ENCODE results near the gene CEP20. TPM values are rescaled to one million over a fixed set of nuclear protein-coding genes. Genes with fewer than 3 reads are reported as not detected.

The CEP20 gene
- polyA plus RNA-seq, 1 donor = 20.9 TPM

GRCh38 chr16:15898654-15899053 lies 10.3 kb upstream of the CEP20 start:
- DNase-seq (ENCODE audit: low read depth) = no peak

GRCh38 chr16:15897834-15898254 lies 9.4 kb upstream of the CEP20 start:
- DNase-seq (ENCODE audit: low read depth) = no peak

- DNase-seq (ENCODE audit: low read depth) = no peak
Observed at GRCh38 chr16:15897121-15897780, 8.8 kb upstream of the CEP20 start.

- DNase-seq (ENCODE audit: low read depth) = no peak
Observed at GRCh38 chr16:15894571-15895374, 6.4 kb upstream of the CEP20 start.

- DNase-seq (ENCODE audit: low read depth) = no peak
Observed at GRCh38 chr16:15891508-15891907, 3.1 kb upstream of the CEP20 start.

- no peak for DNase-seq (ENCODE audit: low read depth)
Observed at GRCh38 chr16:15887283-15887682, 1.1 kb downstream of the CEP20 start.

GRCh38 chr16:15886078-15886477 lies 2.3 kb downstream of the CEP20 start:
- no peak for DNase-seq (ENCODE audit: low read depth)

GRCh38 chr16:15885560-15886001 lies 2.8 kb downstream of the CEP20 start:
- no peak for DNase-seq (ENCODE audit: low read depth)

- no peak for DNase-seq (ENCODE audit: low read depth)
Observed at GRCh38 chr16:15882563-15882962, 5.8 kb downstream of the CEP20 start.

- no peak for DNase-seq (ENCODE audit: low read depth)
Observed at GRCh38 chr16:15881794-15882379, 6.5 kb downstream of the CEP20 start.

- DNase-seq (ENCODE audit: low read depth) = no peak
Observed at GRCh38 chr16:15880434-15881308, 7.7 kb downstream of the CEP20 start.

GRCh38 chr16:15879255-15879811 lies 9.1 kb downstream of the CEP20 start:
- no peak for DNase-seq (ENCODE audit: low read depth)

GRCh38 chr16:15876503-15876902 lies 11.9 kb downstream of the CEP20 start:
- DNase-seq (ENCODE audit: low read depth) = no peak

- DNase-seq (ENCODE audit: low read depth) = no peak
Observed at GRCh38 chr16:15874745-15875314, 13.6 kb downstream of the CEP20 start.

- no peak for DNase-seq (ENCODE audit: low read depth)
Observed at GRCh38 chr16:15873737-15874136, 14.7 kb downstream of the CEP20 start.

GRCh38 chr16:15873301-15873700 lies 15.1 kb downstream of the CEP20 start:
- no peak for DNase-seq (ENCODE audit: low read depth)

GRCh38 chr16:15870011-15870410 lies 18.4 kb downstream of the CEP20 start:
- no peak for DNase-seq (ENCODE audit: low read depth)

GRCh38 chr16:15866451-15866850 lies 22.0 kb downstream of the CEP20 start:
- no peak for DNase-seq (ENCODE audit: low read depth)

GRCh38 chr16:15865742-15866141 lies 22.7 kb downstream of the CEP20 start:
- no peak for DNase-seq (ENCODE audit: low read depth)

GRCh38 chr16:15864939-15865338 lies 23.5 kb downstream of the CEP20 start:
- DNase-seq (ENCODE audit: low read depth) = no peak

GRCh38 chr16:15861996-15862395 lies 26.4 kb downstream of the CEP20 start:
- DNase-seq (ENCODE audit: low read depth) = no peak

All from forelimb muscle (tissue), 1 donor.